Measurements from ENCODE around the gene EYA2. TPM values are rescaled to one million over a fixed set of nuclear protein-coding genes. Genes with fewer than 3 reads are reported as not detected.

The EYA2 gene
- total RNA-seq, 4 donors from 2014 or later = 0.60 to 4.0 (median 0.99) TPM

DNA sequence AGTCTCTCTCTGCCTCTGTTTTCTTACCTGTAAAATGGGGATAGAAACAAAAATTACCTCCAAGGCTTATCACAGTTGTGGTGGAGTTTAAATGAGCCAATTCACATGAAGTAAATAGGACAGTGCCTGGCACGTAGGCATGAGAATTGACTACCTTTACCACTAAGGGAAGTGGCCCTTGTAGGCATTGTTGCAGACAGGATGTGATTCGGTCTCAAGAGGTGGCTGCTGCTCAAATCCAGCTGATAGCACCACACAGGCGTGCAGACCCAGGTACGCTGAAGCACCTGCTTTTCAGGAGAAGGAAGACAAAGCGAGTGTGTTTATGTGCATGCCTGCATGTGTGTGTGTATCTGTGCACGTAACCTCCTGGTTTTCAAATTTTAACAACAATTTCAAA, 108.6 kb downstream of the EYA2 start:
- intact Hi-C loops (cut with DNase I; ENCODE audit: low total_unique reads) (no loop called here), in situ Hi-C loops (cut with MboI; ENCODE audit: low sequenced_read_pairs in 4 of 4) (loop anchor here in 1 of 4 donors (25.0 kb wide), 1 partner anchor 241 kb away; no protein-coding TSS in a partner anchor)
- Histone ChIP-seq H3K4me1 (no peaks in the 10 kb centered on the region), H3K27ac (no peak overlapping the region), H3K27me3 (no peaks in the 10 kb centered on the region), H3K36me3 (no peaks in the 10 kb centered on the region), H3K9me3 (no peaks in the 10 kb centered on the region), H3K4me3 (no peak overlapping the region)
- ATAC-seq (no peak), DNase-seq (no peak)
- TF ChIP-seq, protein P1, sequence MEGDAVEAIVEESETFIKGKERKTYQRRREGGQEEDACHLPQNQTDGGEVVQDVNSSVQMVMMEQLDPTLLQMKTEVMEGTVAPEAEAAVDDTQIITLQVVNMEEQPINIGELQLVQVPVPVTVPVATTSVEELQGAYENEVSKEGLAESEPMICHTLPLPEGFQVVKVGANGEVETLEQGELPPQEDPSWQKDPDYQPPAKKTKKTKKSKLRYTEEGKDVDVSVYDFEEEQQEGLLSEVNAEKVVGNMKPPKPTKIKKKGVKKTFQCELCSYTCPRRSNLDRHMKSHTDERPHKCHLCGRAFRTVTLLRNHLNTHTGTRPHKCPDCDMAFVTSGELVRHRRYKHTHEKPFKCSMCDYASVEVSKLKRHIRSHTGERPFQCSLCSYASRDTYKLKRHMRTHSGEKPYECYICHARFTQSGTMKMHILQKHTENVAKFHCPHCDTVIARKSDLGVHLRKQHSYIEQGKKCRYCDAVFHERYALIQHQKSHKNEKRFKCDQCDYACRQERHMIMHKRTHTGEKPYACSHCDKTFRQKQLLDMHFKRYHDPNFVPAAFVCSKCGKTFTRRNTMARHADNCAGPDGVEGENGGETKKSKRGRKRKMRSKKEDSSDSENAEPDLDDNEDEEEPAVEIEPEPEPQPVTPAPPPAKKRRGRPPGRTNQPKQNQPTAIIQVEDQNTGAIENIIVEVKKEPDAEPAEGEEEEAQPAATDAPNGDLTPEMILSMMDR (IDR thresholded peaks at IDR 0.05 in 4 of 5, conservative IDR thresholded peaks at IDR 0.05 in 1 of 5) = no peak
- no peak for TF ChIP-seq POLR2A (IDR thresholded peaks at IDR 0.05)

DNA sequence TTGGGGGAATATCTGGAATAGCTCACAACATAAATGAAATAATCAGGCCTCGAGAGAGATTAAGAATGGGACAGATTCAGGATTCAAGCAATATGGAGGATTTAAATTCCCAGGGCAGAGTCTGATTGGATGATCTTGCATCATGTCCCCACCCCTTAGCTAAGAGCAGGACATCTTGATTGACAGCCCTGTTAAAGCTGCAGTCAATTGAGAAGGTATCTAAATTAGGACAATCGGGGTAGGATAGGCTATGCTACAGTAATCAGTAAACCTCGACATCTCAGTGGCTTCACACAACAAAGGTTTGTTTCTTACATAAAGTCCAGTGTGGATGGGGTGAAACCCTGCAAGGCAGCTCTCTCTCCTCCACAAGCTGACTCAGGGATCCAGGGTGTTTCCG, 109.5 kb downstream of the EYA2 start:
- H3K27ac ChIP-seq = no peak overlapping the region
- DNase-seq (no peak), ATAC-seq (no peak)
- intact Hi-C loops (cut with DNase I; ENCODE audit: low total_unique reads) (no loop called here), in situ Hi-C loops (cut with MboI; ENCODE audit: low sequenced_read_pairs in 4 of 4) (loop anchor here in 1 of 4 donors (25.0 kb wide), 1 partner anchor 242 kb away; no protein-coding TSS in a partner anchor)
- no peaks in the 10 kb centered on the region for H3K27me3 ChIP-seq
- no peaks in the 10 kb centered on the region for H3K9me3 ChIP-seq
- H3K4me1 ChIP-seq = no peaks in the 10 kb centered on the region
- no peak overlapping the region for H3K4me3 ChIP-seq
- H3K36me3 ChIP-seq = no peaks in the 10 kb centered on the region
- TF ChIP-seq, protein P1 (IDR thresholded peaks at IDR 0.05 in 4 of 5, conservative IDR thresholded peaks at IDR 0.05 in 1 of 5) = no peak
- TF ChIP-seq POLR2A (IDR thresholded peaks at IDR 0.05) = no peak

- in situ Hi-C loops (cut with MboI; ENCODE audit: low sequenced_read_pairs in 4 of 4) (loop anchor here in 1 of 4 donors (25.0 kb wide), 1 partner anchor 246 kb away; no protein-coding TSS in a partner anchor), intact Hi-C loops (cut with DNase I; ENCODE audit: low total_unique reads) (no loop called here)
- Histone ChIP-seq H3K27me3 (no peaks in the 10 kb centered on the region), H3K27ac (no peak overlapping the region), H3K4me3 (no peak overlapping the region), H3K9me3 (no peaks in the 10 kb centered on the region), H3K36me3 (no peaks in the 10 kb centered on the region), H3K4me1 (no peaks in the 10 kb centered on the region)
- TF ChIP-seq, protein P1 (IDR thresholded peaks at IDR 0.05 in 4 of 5, conservative IDR thresholded peaks at IDR 0.05 in 1 of 5) = no peak
- no peak for TF ChIP-seq POLR2A (IDR thresholded peaks at IDR 0.05)
- no peak for DNase-seq
- ATAC-seq = no peak
These were observed 113.4 kb downstream of the EYA2 start for GRCh38 chr20:47007826-47008655.

GRCh38 chr20:47008842-47009518, 114.3 kb downstream of the EYA2 start:
- Histone ChIP-seq H3K4me1 (no peaks in the 10 kb centered on the region), H3K27ac (no peak overlapping the region), H3K9me3 (no peaks in the 10 kb centered on the region), H3K36me3 (no peaks in the 10 kb centered on the region), H3K4me3 (no peak overlapping the region), H3K27me3 (no peaks in the 10 kb centered on the region)
- in situ Hi-C loops (cut with MboI; ENCODE audit: low sequenced_read_pairs in 4 of 4) (loop anchor here in 1 of 4 donors (25.0 kb wide), 1 partner anchor 247 kb away; no protein-coding TSS in a partner anchor), intact Hi-C loops (cut with DNase I; ENCODE audit: low total_unique reads) (no loop called here)
- no peak for TF ChIP-seq POLR2A (IDR thresholded peaks at IDR 0.05)
- TF ChIP-seq, protein P1 (IDR thresholded peaks at IDR 0.05 in 4 of 5, conservative IDR thresholded peaks at IDR 0.05 in 1 of 5) = no peak
- ATAC-seq (no peak), DNase-seq (no peak)
